Measurements from ENCODE around the gene SUPT20H.
"Not testable (repeated sequence)": the region's sequence is repeated elsewhere in the genome, so short reads cannot be mapped to it uniquely, and the experiment has no call there.

SUPT20H gene

GRCh38 chr13:37070956-37071355 lies 11.5 kb upstream of the SUPT20H start:
- H3K27ac ChIP-seq (ENCODE audit: low read length), result no peak overlapping the region
- DNase-seq (ENCODE audit: low read depth, low spot score), result no peak
- no peaks in the 10 kb centered on the region for H3K9me3 ChIP-seq (ENCODE audit: control insufficient read depth, insufficient read depth, low read length)
- no peaks in the 10 kb centered on the region for H3K27me3 ChIP-seq (ENCODE audit: control insufficient read depth, insufficient read depth, low read length)
- H3K36me3 ChIP-seq (ENCODE audit: control insufficient read depth, insufficient read depth, low read length), result no peaks in the 10 kb centered on the region
- no peak overlapping the region for H3K4me3 ChIP-seq (ENCODE audit: low read length)
- WGBS (ENCODE audit: insufficient coverage, insufficient read length), result no CpG with 5 or more reads among the region's 7 CpGs
- H3K4me1 ChIP-seq (ENCODE audit: control insufficient read depth, insufficient read depth, low read length), result no peaks in the 10 kb centered on the region

GRCh38 chr13:37070145-37070695 lies 10.7 kb upstream of the SUPT20H start:
- Histone ChIP-seq H3K9me3 (ENCODE audit: control insufficient read depth, insufficient read depth, low read length) (no peaks in the 10 kb centered on the region), H3K27me3 (ENCODE audit: control insufficient read depth, insufficient read depth, low read length) (no peaks in the 10 kb centered on the region), H3K27ac (ENCODE audit: low read length) (no peak overlapping the region), H3K36me3 (ENCODE audit: control insufficient read depth, insufficient read depth, low read length) (no peaks in the 10 kb centered on the region), H3K4me1 (ENCODE audit: control insufficient read depth, insufficient read depth, low read length) (no peaks in the 10 kb centered on the region), H3K4me3 (ENCODE audit: low read length) (no peak overlapping the region)
- WGBS (ENCODE audit: insufficient coverage, insufficient read length), result no CpG with 5 or more reads among the region's 9 CpGs
- DNase-seq (ENCODE audit: low read depth, low spot score), result no peak

GRCh38 chr13:37069597-37070103 lies 10.2 kb upstream of the SUPT20H start:
- no CpG with 5 or more reads among the region's 22 CpGs for WGBS (ENCODE audit: insufficient coverage, insufficient read length)
- Histone ChIP-seq H3K4me3 (ENCODE audit: low read length) (no peak overlapping the region), H3K27ac (ENCODE audit: low read length) (no peak overlapping the region), H3K9me3 (ENCODE audit: control insufficient read depth, insufficient read depth, low read length) (no peaks in the 10 kb centered on the region), H3K27me3 (ENCODE audit: control insufficient read depth, insufficient read depth, low read length) (no peaks in the 10 kb centered on the region), H3K36me3 (ENCODE audit: control insufficient read depth, insufficient read depth, low read length) (no peaks in the 10 kb centered on the region), H3K4me1 (ENCODE audit: control insufficient read depth, insufficient read depth, low read length) (no peaks in the 10 kb centered on the region)
- DNase-seq (ENCODE audit: low read depth, low spot score), result no peak

- Histone ChIP-seq H3K27ac (ENCODE audit: low read length) (no peak overlapping the region), H3K4me3 (ENCODE audit: low read length) (no peak overlapping the region), H3K9me3 (ENCODE audit: control insufficient read depth, insufficient read depth, low read length) (no peaks in the 10 kb centered on the region), H3K4me1 (ENCODE audit: control insufficient read depth, insufficient read depth, low read length) (no peaks in the 10 kb centered on the region), H3K36me3 (ENCODE audit: control insufficient read depth, insufficient read depth, low read length) (no peaks in the 10 kb centered on the region), H3K27me3 (ENCODE audit: control insufficient read depth, insufficient read depth, low read length) (no peaks in the 10 kb centered on the region)
- no peak for DNase-seq (ENCODE audit: low read depth, low spot score)
Observed at GRCh38 chr13:37068962-37069361, 9.5 kb upstream of the SUPT20H start.

GRCh38 chr13:37067874-37068273 lies 8.4 kb upstream of the SUPT20H start:
- Histone ChIP-seq H3K9me3 (ENCODE audit: control insufficient read depth, insufficient read depth, low read length) (no peaks in the 10 kb centered on the region), H3K27me3 (ENCODE audit: control insufficient read depth, insufficient read depth, low read length) (no peaks in the 10 kb centered on the region), H3K4me1 (ENCODE audit: control insufficient read depth, insufficient read depth, low read length) (no peaks in the 10 kb centered on the region), H3K36me3 (ENCODE audit: control insufficient read depth, insufficient read depth, low read length) (no peaks in the 10 kb centered on the region), H3K4me3 (ENCODE audit: low read length) (no peak overlapping the region), H3K27ac (ENCODE audit: low read length) (no peak overlapping the region)
- WGBS (ENCODE audit: insufficient coverage, insufficient read length), result no CpG with 5 or more reads among the region's 2 CpGs
- no peak for DNase-seq (ENCODE audit: low read depth, low spot score)

GRCh38 chr13:37065890-37066526 lies 6.5 kb upstream of the SUPT20H start:
- Histone ChIP-seq H3K27ac (ENCODE audit: low read length) (no peak overlapping the region), H3K4me1 (ENCODE audit: control insufficient read depth, insufficient read depth, low read length) (no peaks in the 10 kb centered on the region), H3K27me3 (ENCODE audit: control insufficient read depth, insufficient read depth, low read length) (no peaks in the 10 kb centered on the region), H3K36me3 (ENCODE audit: control insufficient read depth, insufficient read depth, low read length) (no peaks in the 10 kb centered on the region), H3K4me3 (ENCODE audit: low read length) (no peak overlapping the region), H3K9me3 (ENCODE audit: control insufficient read depth, insufficient read depth, low read length) (no peaks in the 10 kb centered on the region)
- no peak for DNase-seq (ENCODE audit: low read depth, low spot score)
- no CpG with 5 or more reads among the region's 6 CpGs for WGBS (ENCODE audit: insufficient coverage, insufficient read length)

- no peaks in the 10 kb centered on the region for H3K27me3 ChIP-seq (ENCODE audit: control insufficient read depth, insufficient read depth, low read length)
- WGBS (ENCODE audit: insufficient coverage, insufficient read length), result no CpG with 5 or more reads among the region's 10 CpGs
- H3K4me1 ChIP-seq (ENCODE audit: control insufficient read depth, insufficient read depth, low read length), result no peaks in the 10 kb centered on the region
- DNase-seq (ENCODE audit: low read depth, low spot score), result no peak
- no peak overlapping the region for H3K27ac ChIP-seq (ENCODE audit: low read length)
- peaks cover 3% of the 10 kb centered on the region; the same call in 1 of the 2 replicates for H3K36me3 ChIP-seq (ENCODE audit: control insufficient read depth, insufficient read depth, low read length)
- peak overlapping the region; percentile 94; the same call in 1 of the 2 replicates for H3K4me3 ChIP-seq (ENCODE audit: low read length)
- H3K9me3 ChIP-seq (ENCODE audit: control insufficient read depth, insufficient read depth, low read length), result no peaks in the 10 kb centered on the region
Observed at GRCh38 chr13:37059848-37060192, 332 bp upstream of the SUPT20H start.

- not testable (repeated sequence) for DNase-seq (ENCODE audit: low read depth, low spot score); H3K9me3 ChIP-seq (ENCODE audit: control insufficient read depth, insufficient read depth, low read length); H3K36me3 ChIP-seq (ENCODE audit: control insufficient read depth, insufficient read depth, low read length); H3K4me1 ChIP-seq (ENCODE audit: control insufficient read depth, insufficient read depth, low read length); H3K4me3 ChIP-seq (ENCODE audit: low read length); H3K27me3 ChIP-seq (ENCODE audit: control insufficient read depth, insufficient read depth, low read length); H3K27ac ChIP-seq (ENCODE audit: low read length)
- WGBS (ENCODE audit: insufficient coverage, insufficient read length), result no CpG with 5 or more reads among the region's 2 CpGs
Observed at GRCh38 chr13:37056228-37056627, 3.3 kb downstream of the SUPT20H start.

GRCh38 chr13:37053111-37053510 lies 6.4 kb downstream of the SUPT20H start:
- H3K4me1 ChIP-seq (ENCODE audit: control insufficient read depth, insufficient read depth, low read length); H3K36me3 ChIP-seq (ENCODE audit: control insufficient read depth, insufficient read depth, low read length): not testable (repeated sequence)
- WGBS (ENCODE audit: insufficient coverage, insufficient read length), result no CpG with 5 or more reads among the region's 3 CpGs

GRCh38 chr13:37049810-37050209 lies 9.7 kb downstream of the SUPT20H start:
- no peaks in the 10 kb centered on the region for H3K4me1 ChIP-seq (ENCODE audit: control insufficient read depth, insufficient read depth, low read length)
- no CpG with 5 or more reads among the region's 1 CpG for WGBS (ENCODE audit: insufficient coverage, insufficient read length)
- H3K36me3 ChIP-seq (ENCODE audit: control insufficient read depth, insufficient read depth, low read length), result no peaks in the 10 kb centered on the region
- no peaks in the 10 kb centered on the region for H3K9me3 ChIP-seq (ENCODE audit: control insufficient read depth, insufficient read depth, low read length)
- H3K27me3 ChIP-seq (ENCODE audit: control insufficient read depth, insufficient read depth, low read length), result no peaks in the 10 kb centered on the region
- H3K4me3 ChIP-seq (ENCODE audit: low read length), result no peak overlapping the region
- no peak overlapping the region for H3K27ac ChIP-seq (ENCODE audit: low read length)
- no peak for DNase-seq (ENCODE audit: low read depth, low spot score)

More at GRCh38 chr13:37053111-37053510, 6.4 kb downstream of the SUPT20H start:
- DNase-seq (ENCODE audit: low read depth, low spot score); H3K9me3 ChIP-seq (ENCODE audit: control insufficient read depth, insufficient read depth, low read length); H3K27me3 ChIP-seq (ENCODE audit: control insufficient read depth, insufficient read depth, low read length); H3K27ac ChIP-seq (ENCODE audit: low read length); H3K4me3 ChIP-seq (ENCODE audit: low read length): not testable (repeated sequence)

GRCh38 chr13:37047846-37048245 lies 11.6 kb downstream of the SUPT20H start:
- no peak overlapping the region for H3K4me3 ChIP-seq (ENCODE audit: low read length)
- no peak for DNase-seq (ENCODE audit: low read depth, low spot score)
- WGBS (ENCODE audit: insufficient coverage, insufficient read length), result no CpG with 5 or more reads among the region's 3 CpGs
- peaks cover 4% of the 10 kb centered on the region; the same call in 1 of the 2 replicates for H3K36me3 ChIP-seq (ENCODE audit: control insufficient read depth, insufficient read depth, low read length)
- no peaks in the 10 kb centered on the region for H3K9me3 ChIP-seq (ENCODE audit: control insufficient read depth, insufficient read depth, low read length)
- H3K27ac ChIP-seq (ENCODE audit: low read length), result no peak overlapping the region
- no peaks in the 10 kb centered on the region for H3K4me1 ChIP-seq (ENCODE audit: control insufficient read depth, insufficient read depth, low read length)
- no peaks in the 10 kb centered on the region for H3K27me3 ChIP-seq (ENCODE audit: control insufficient read depth, insufficient read depth, low read length)

All from iPS DF 6.9 (cell line).